ENCODE results near the gene POU2AF1. TPM values are rescaled to one million over a fixed set of nuclear protein-coding genes. Genes with fewer than 3 reads are reported as not detected.

POU2AF1 gene
- total RNA-seq, 4 donors from 2014 or later = 0.87 TPM; not detected in 3

GRCh38 chr11:111355101-111355500, 24.0 kb downstream of the POU2AF1 start:
- Histone ChIP-seq H3K4me1 (no peaks in the 10 kb centered on the region), H3K27ac (no peak overlapping the region), H3K27me3 (no peaks in the 10 kb centered on the region), H3K4me3 (no peak overlapping the region), H3K9me3 (no peaks in the 10 kb centered on the region), H3K36me3 (no peaks in the 10 kb centered on the region)
- DNase-seq (ENCODE audit: low spot score in 2 of 2) = no peak
- WGBS, 2 donors = 93 to 95% methylated on average over 5 of the region's 5 CpGs
- TF ChIP-seq POLR2A (IDR thresholded peaks at IDR 0.05) (no peak), EP300 (IDR thresholded peaks at IDR 0.05) (no peak), CTCF (IDR thresholded peaks at IDR 0.05) (no peak)

- no peak for TF ChIP-seq EP300 (IDR thresholded peaks at IDR 0.05)
- no peak for TF ChIP-seq CTCF (IDR thresholded peaks at IDR 0.05)
- no peak for TF ChIP-seq POLR2A (IDR thresholded peaks at IDR 0.05)
- Histone ChIP-seq H3K36me3 (no peaks in the 10 kb centered on the region), H3K27ac (no peak overlapping the region), H3K9me3 (no peaks in the 10 kb centered on the region), H3K27me3 (no peaks in the 10 kb centered on the region), H3K4me1 (no peaks in the 10 kb centered on the region), H3K4me3 (no peak overlapping the region)
- 89 to 93% methylated on average over 2 of the region's 2 CpGs for WGBS, 2 donors
- DNase-seq (ENCODE audit: low spot score in 2 of 2) = no peak
These were observed 24.5 kb downstream of the POU2AF1 start for GRCh38 chr11:111354601-111354891.

- no peaks in the 10 kb centered on the region for H3K36me3 ChIP-seq
- H3K4me3 ChIP-seq = no peak overlapping the region
- peak overlapping the region in 1 of 4 donors; percentile 4 for H3K27ac ChIP-seq
- TF ChIP-seq POLR2A (IDR thresholded peaks at IDR 0.05) = no peak
- TF ChIP-seq EP300 (IDR thresholded peaks at IDR 0.05) = no peak
- TF ChIP-seq CTCF (IDR thresholded peaks at IDR 0.05) = no peak
- H3K27me3 ChIP-seq = no peaks in the 10 kb centered on the region
- DNase-seq (ENCODE audit: low spot score in 2 of 2) = no peak
- H3K9me3 ChIP-seq = no peaks in the 10 kb centered on the region
- 92 to 95% methylated on average over 12 to 16 of the region's 16 CpGs for WGBS, 2 donors
- no peaks in the 10 kb centered on the region for H3K4me1 ChIP-seq
These were observed 25.1 kb downstream of the POU2AF1 start for GRCh38 chr11:111353776-111354600.

GRCh38 chr11:111352935-111353710, 26.0 kb downstream of the POU2AF1 start:
- peak in 1 of 2 donors; percentile 27 for TF ChIP-seq EP300 (IDR thresholded peaks at IDR 0.05)
- no peak for TF ChIP-seq CTCF (IDR thresholded peaks at IDR 0.05)
- no peak for TF ChIP-seq POLR2A (IDR thresholded peaks at IDR 0.05)
- H3K27ac ChIP-seq = peak overlapping the region in 1 of 4 donors; percentile 4
- H3K4me3 ChIP-seq = no peak overlapping the region
- no peaks in the 10 kb centered on the region for H3K4me1 ChIP-seq
- no peaks in the 10 kb centered on the region for H3K9me3 ChIP-seq
- H3K36me3 ChIP-seq = no peaks in the 10 kb centered on the region
- no peak for DNase-seq (ENCODE audit: low spot score in 2 of 2)
- H3K27me3 ChIP-seq = no peaks in the 10 kb centered on the region
- 49 to 62% methylated on average over 8 of the region's 8 CpGs for WGBS, 2 donors

- WGBS, 2 donors = 93 to 95% methylated on average over 9 of the region's 9 CpGs
- TF ChIP-seq POLR2A (IDR thresholded peaks at IDR 0.05) (no peak), EP300 (IDR thresholded peaks at IDR 0.05) (no peak)
- no peaks in the 10 kb centered on the region for H3K9me3 ChIP-seq
- no peaks in the 10 kb centered on the region for H3K36me3 ChIP-seq
- DNase-seq (ENCODE audit: low spot score in 2 of 2) = no peak
- H3K27ac ChIP-seq = no peak overlapping the region
- peaks cover 0 to 2% (median 0%) of the 10 kb centered on the region in 4 donors for H3K4me1 ChIP-seq
- no peaks in the 10 kb centered on the region for H3K27me3 ChIP-seq
- no peak overlapping the region for H3K4me3 ChIP-seq
These were observed 26.8 kb downstream of the POU2AF1 start for GRCh38 chr11:111352231-111352746.

All from tibial nerve (tissue), 4 donors.